Adrenal gland (tissue), 12 donors: ENCODE results near the gene SLU7. TPM values are rescaled to one million over a fixed set of nuclear protein-coding genes. Genes with fewer than 3 reads are reported as not detected.

Experiments
- DNase-seq, 7 donors: peaks; one replicate each; pipeline ENCODE4 v3.0.0-alpha.2; 2019 to 2020
- H3K27ac ChIP-seq, 5 donors: fragments of 200-600 bp; sonication (generic) in 4 of 5; 1 replicate in 3 of 5; 2 replicates in 2 of 5; pipeline versions ENCODE4 v1.5.1 to v1.8.0; 2016 to 2020; ENCODE audit warnings: mild to moderate bottlenecking in 1 of 5
- H3K27me3 ChIP-seq: fragments of 200-600 bp; 2 replicates; pipeline ENCODE4 v1.8.0; 2021
- H3K36me3 ChIP-seq, 2 donors: fragments of 200-600 bp; replicated peaks in 1 of 2; 1 replicate in 1 of 2; 2 replicates in 1 of 2; pipeline versions ENCODE4 v1.5.1 to v1.8.0; 2018 to 2022
- H3K4me1 ChIP-seq, 2 donors: fragments of 200-600 bp; replicated peaks in 1 of 2; 1 replicate in 1 of 2; 2 replicates in 1 of 2; pipeline versions ENCODE4 v1.5.1 to v1.8.0; 2018 to 2021
- H3K4me3 ChIP-seq, 4 donors: fragments of 200-600 bp; sonication (generic) in 3 of 4; one replicate each; pipeline ENCODE4 v1.5.1; 2016 to 2018
- H3K9me3 ChIP-seq, 3 donors: fragments of 200-600 bp; sonication (generic) in 1 of 3; replicated peaks in 1 of 3; 1 replicate in 2 of 3; 2 replicates in 1 of 3; pipeline versions ENCODE4 v1.5.1 to v1.8.0; 2016 to 2021
- POLR2A ChIP-seq, 2 donors: fragments of 450-650 bp; IDR thresholded peaks; one replicate each; pipeline ENCODE4 v1.6.1; 2017; ENCODE audit warnings: antibody characterized with exemption in 2 of 2, mild to moderate bottlenecking in 2 of 2, moderate library complexity in 1 of 2
- WGBS, 4 donors: extraction: QIAGEN DNeasy Blood & Tissue Kit in 2 of 4; methylation state at CpG; one replicate each; pipeline versions ENCODE4 v1.1.5 to v1.1.7; 2013 to 2017; 5-methylcytosine and 5-hydroxymethylcytosine counted together
- intact Hi-C, 2 donors: fragments of 100-400 bp; cut with DNase I; formaldehyde crosslinking; loops; one replicate each; pipeline versions ENCODE4 v1.14.1 to v1.15.0; 2022 to 2023
- polyA plus RNA-seq, 3 donors: library from polyadenylated mRNA; stranded (reverse); fragments of 200-250 nt in 2 of 3; fragments of 350-450 nt in 1 of 3; fragmentation: Illumina TruSeq in 1 of 3; extraction: RNeasy Lipid Tissue Mini Kit (QIAGEN cat#74804) in 1 of 3; gene quantifications; one replicate each; pipeline ENCODE4 v1.2.3, GENCODE V29; 2013 to 2014
- total RNA-seq, 9 donors: library from RNA; depleted of rRNA in 4 of 9; stranded (reverse); fragments of >200 nt in 4 of 9; fragments of 120-200 nt in 1 of 9; fragmentation: NEBNext Ultra II Directional in 1 of 9; extraction: Animal tissue kit (Norgen Biotek cat#: 25700) in 1 of 9; gene quantifications; one replicate each; pipeline versions ENCODE4 v1.1.0 to v1.2.4, GENCODE V29; 2013 to 2023
- TF ChIP-seq, protein P1 (sequence below), 6 experiments: fragments of 450-650 bp in 4 of 6; fragments of 200-600 bp in 2 of 6; sonication (generic) in 1 of 6; IDR thresholded peaks; 1 replicate in 5 of 6; 2 replicates in 1 of 6; pipeline versions ENCODE4 v1.5.1 to v1.8.0; 2016 to 2021; ENCODE audit warnings: antibody characterized with exemption in 6 of 6, mild to moderate bottlenecking in 2 of 6, moderate library complexity in 1 of 6
- donor health status: healthy with polysubstance abuse.
- donor health status: Bipolar disorder and iron deficiency.
- donor health status: DM: yes; HTN: yes; CAD: no.
- donor health status: DM: no; HTN: no; CAD: no.
- donor health status: DM: no; HTN: no; CAD: no.
- donor health status: DM: yes; HTN: yes; CAD: no.

Gene SLU7
- total and polyA plus RNA-seq, 12 donors: 27.1 to 138 (median 47.7) TPM

DNA sequence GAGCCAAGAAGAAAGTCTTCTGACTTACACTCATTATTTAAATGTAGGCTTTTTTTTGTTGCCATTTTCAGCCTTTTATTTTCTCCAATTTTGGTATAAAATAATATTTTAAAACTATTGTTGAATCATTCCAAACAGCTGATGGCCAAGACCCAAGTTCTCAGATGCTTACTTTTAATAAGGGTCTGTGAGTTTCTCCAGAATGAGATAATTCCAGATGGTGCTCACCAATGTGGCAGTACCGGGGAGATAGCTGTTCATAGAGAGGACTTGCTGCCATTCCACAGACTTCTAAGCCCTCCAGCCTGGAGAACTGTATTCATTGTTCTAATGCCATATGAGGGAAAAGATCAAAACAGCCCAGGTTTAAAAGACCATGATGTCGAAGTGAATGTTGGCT is 43.2 kb downstream of the SLU7 start:
- H3K27me3 ChIP-seq: no peaks in the 10 kb centered on the region
- DNase-seq: no peak
- no peak overlapping the region for H3K4me3 ChIP-seq
- H3K36me3 ChIP-seq: no peaks in the 10 kb centered on the region
- WGBS, 4 donors: 80 to 92% (median 83%) methylated on average over 2 of the region's 2 CpGs
- H3K4me1 ChIP-seq: no peaks in the 10 kb centered on the region
- TF ChIP-seq POLR2A (IDR thresholded peaks at IDR 0.05): no peak
- TF ChIP-seq, protein P1, sequence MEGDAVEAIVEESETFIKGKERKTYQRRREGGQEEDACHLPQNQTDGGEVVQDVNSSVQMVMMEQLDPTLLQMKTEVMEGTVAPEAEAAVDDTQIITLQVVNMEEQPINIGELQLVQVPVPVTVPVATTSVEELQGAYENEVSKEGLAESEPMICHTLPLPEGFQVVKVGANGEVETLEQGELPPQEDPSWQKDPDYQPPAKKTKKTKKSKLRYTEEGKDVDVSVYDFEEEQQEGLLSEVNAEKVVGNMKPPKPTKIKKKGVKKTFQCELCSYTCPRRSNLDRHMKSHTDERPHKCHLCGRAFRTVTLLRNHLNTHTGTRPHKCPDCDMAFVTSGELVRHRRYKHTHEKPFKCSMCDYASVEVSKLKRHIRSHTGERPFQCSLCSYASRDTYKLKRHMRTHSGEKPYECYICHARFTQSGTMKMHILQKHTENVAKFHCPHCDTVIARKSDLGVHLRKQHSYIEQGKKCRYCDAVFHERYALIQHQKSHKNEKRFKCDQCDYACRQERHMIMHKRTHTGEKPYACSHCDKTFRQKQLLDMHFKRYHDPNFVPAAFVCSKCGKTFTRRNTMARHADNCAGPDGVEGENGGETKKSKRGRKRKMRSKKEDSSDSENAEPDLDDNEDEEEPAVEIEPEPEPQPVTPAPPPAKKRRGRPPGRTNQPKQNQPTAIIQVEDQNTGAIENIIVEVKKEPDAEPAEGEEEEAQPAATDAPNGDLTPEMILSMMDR (IDR thresholded peaks at IDR 0.05): no peak
- no peak overlapping the region for H3K27ac ChIP-seq
- intact Hi-C loops: no loop called here
- H3K9me3 ChIP-seq: no peaks in the 10 kb centered on the region

DNA sequence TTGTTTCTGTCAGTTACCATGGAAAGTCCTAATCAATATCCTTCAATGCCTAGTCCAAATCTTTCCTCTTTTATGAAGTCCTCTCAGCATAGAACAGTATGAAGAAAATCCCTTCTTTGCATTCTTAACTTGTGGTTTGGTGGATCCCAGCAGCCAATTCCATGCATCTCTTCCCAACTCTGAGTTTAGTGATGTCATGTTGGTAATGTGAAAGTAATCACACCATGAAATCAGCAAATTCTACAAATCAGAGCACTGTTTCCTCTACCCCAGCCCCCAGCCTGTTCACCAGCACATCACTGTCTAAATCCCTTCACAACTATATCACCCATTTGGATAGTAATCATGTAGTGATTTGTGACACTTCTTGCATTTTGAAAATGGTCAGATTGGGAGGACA is 43.7 kb downstream of the SLU7 start:
- no peaks in the 10 kb centered on the region for H3K9me3 ChIP-seq
- TF ChIP-seq, protein P1 (IDR thresholded peaks at IDR 0.05): no peak
- TF ChIP-seq POLR2A (IDR thresholded peaks at IDR 0.05): no peak
- no peak for DNase-seq
- intact Hi-C loops: no loop called here
- no peak overlapping the region for H3K4me3 ChIP-seq
- no peaks in the 10 kb centered on the region for H3K4me1 ChIP-seq
- no peaks in the 10 kb centered on the region for H3K36me3 ChIP-seq
- no peaks in the 10 kb centered on the region for H3K27me3 ChIP-seq
- H3K27ac ChIP-seq: no peak overlapping the region

DNA sequence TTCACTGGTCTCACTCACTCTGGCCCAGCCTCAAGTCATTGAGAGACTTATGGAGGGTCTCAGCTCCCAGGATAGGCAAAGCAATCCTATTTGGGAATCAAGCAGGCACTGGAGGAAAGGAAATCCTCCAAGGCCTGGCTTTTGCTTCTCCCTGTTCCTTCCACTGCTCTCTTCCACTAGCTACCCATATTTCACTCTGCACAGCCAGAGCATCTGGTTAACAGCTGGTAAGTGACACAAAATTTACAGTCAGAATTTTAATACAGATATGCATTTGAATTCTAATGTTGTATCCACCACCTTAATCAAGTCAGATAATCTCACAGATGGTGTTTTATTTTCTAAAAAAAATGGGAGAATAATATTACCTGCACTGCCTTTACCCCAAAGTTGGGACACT is 47.6 kb downstream of the SLU7 start:
- Histone ChIP-seq H3K4me1 (no peaks in the 10 kb centered on the region), H3K27me3 (no peaks in the 10 kb centered on the region), H3K36me3 (no peaks in the 10 kb centered on the region), H3K27ac (no peak overlapping the region), H3K4me3 (no peak overlapping the region), H3K9me3 (no peaks in the 10 kb centered on the region)
- TF ChIP-seq, protein P1 (IDR thresholded peaks at IDR 0.05): no peak
- TF ChIP-seq POLR2A (IDR thresholded peaks at IDR 0.05): no peak
- intact Hi-C loops: no loop called here
- DNase-seq: no peak

DNA sequence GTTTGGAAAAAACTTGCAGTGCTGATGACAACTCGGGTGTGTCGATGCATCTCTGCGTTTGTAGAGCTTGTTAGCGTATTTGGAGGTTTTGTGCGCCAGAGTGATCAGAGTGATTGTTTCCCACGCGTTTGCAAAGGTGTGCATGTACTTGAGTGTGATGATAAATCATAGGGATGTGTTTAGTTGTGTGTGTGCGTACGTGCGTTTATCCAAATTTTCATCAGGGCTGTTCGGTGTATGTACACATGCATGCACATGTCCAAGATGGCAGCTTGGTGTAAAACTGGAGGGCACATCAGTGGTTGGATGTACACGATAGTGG is 48.2 kb downstream of the SLU7 start:
- no peaks in the 10 kb centered on the region for H3K4me1 ChIP-seq
- TF ChIP-seq, protein P1 (IDR thresholded peaks at IDR 0.05): no peak
- no peak for TF ChIP-seq POLR2A (IDR thresholded peaks at IDR 0.05)
- H3K27me3 ChIP-seq: no peaks in the 10 kb centered on the region
- intact Hi-C loops: no loop called here
- no peak for DNase-seq
- 31 to 45% (median 40%) methylated on average over 12 of the region's 12 CpGs for WGBS, 4 donors
- no peak overlapping the region for H3K27ac ChIP-seq
- no peaks in the 10 kb centered on the region for H3K36me3 ChIP-seq
- peak overlapping the region in 2 of 4 donors; percentile 42 to 59 for H3K4me3 ChIP-seq
- H3K9me3 ChIP-seq: no peaks in the 10 kb centered on the region
